H1 (cell line): ENCODE results near the gene ANXA1.

Experiments
- CEBPB ChIP-seq: IDR thresholded peaks from 2 replicates; pipeline ENCODE4 v1.6.1; 2012; ENCODE audit warnings: low read depth, low read length
- RBBP5 ChIP-seq: IDR thresholded peaks from 2 replicates; pipeline ENCODE4 v1.7.1; 2012; ENCODE audit warnings: low read depth, mild to moderate bottlenecking, inconsistent platforms, low read length, moderate library complexity, borderline replicate concordance
- SP1 ChIP-seq: IDR thresholded peaks from 2 replicates; pipeline ENCODE4 v1.6.1; 2011; ENCODE audit warnings: low read depth, low read length
- TF ChIP-seq, protein P1 (sequence below): IDR thresholded peaks from 2 replicates; pipeline ENCODE4 v1.6.1; 2012; ENCODE audit warnings: inconsistent platforms
- TF ChIP-seq, protein P2 (sequence below), 3 experiments: IDR thresholded peaks; 1 replicate in 2 of 3; 2 replicates in 1 of 3; pipeline versions ENCODE4 v1.5.1 to v1.6.1; 2011; ENCODE audit warnings: low read length in 3 of 3, mild to moderate bottlenecking in 3 of 3, inconsistent platforms in 2 of 3, low read depth in 1 of 3, moderate library complexity in 1 of 3; ENCODE audit not compliant: insufficient read depth in 1 of 3; ENCODE audit errors: control extremely low read depth in 1 of 3

DNA sequence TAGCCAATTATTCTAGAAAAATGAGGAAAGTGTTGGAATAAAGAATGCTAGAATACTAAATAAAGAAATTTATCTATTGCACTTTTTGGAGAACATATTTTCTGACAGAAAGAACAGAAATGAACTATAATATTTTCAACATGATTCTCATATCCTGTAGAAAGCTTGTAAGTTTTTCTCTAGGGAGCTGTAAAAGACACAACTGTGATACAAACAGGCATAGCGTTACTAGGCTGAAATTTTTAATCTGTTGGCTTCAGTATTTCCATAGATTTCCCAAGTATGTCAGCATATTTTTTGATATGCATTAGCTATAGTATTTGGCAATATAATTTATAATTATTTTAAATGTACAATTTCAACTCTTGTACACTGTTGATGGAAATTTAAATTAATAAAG, 31.3 kb downstream of the ANXA1 start:
- TF ChIP-seq, protein P1, sequence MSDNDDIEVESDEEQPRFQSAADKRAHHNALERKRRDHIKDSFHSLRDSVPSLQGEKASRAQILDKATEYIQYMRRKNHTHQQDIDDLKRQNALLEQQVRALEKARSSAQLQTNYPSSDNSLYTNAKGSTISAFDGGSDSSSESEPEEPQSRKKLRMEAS, result no peak
- TF ChIP-seq, protein P2, sequence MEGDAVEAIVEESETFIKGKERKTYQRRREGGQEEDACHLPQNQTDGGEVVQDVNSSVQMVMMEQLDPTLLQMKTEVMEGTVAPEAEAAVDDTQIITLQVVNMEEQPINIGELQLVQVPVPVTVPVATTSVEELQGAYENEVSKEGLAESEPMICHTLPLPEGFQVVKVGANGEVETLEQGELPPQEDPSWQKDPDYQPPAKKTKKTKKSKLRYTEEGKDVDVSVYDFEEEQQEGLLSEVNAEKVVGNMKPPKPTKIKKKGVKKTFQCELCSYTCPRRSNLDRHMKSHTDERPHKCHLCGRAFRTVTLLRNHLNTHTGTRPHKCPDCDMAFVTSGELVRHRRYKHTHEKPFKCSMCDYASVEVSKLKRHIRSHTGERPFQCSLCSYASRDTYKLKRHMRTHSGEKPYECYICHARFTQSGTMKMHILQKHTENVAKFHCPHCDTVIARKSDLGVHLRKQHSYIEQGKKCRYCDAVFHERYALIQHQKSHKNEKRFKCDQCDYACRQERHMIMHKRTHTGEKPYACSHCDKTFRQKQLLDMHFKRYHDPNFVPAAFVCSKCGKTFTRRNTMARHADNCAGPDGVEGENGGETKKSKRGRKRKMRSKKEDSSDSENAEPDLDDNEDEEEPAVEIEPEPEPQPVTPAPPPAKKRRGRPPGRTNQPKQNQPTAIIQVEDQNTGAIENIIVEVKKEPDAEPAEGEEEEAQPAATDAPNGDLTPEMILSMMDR (IDR thresholded peaks at IDR 0.05; ENCODE audit: control extremely low read depth in 1 of 3, insufficient read depth in 1 of 3, low read depth in 1 of 3, low read length in 3 of 3), result no peak
- no peak for TF ChIP-seq RBBP5
- no peak for TF ChIP-seq SP1
- no peak for TF ChIP-seq CEBPB
